Subcutaneous adipose tissue (tissue), 4 donors: ENCODE results near the gene ASTN1. TPM values are rescaled to one million over a fixed set of nuclear protein-coding genes. Genes with fewer than 3 reads are reported as not detected.

Source experiments
- CTCF ChIP-seq: fragments of 450-650 bp; IDR thresholded peaks from one replicate; pipeline ENCODE4 v1.5.1; 2016; ENCODE audit warnings: low read depth, mild to moderate bottlenecking, control low read depth, antibody characterized with exemption, moderate library complexity
- total RNA-seq, 4 donors: library from RNA; depleted of rRNA; stranded (reverse); fragments of >200 nt; gene quantifications; one replicate each; pipeline ENCODE4 v1.1.0, GENCODE V29; 2016

ASTN1 gene
- total RNA-seq, 4 donors from 2014 or later: 0.33 TPM; not detected in 3

- TF ChIP-seq CTCF: no peak
Observed at GRCh38 chr1:177014325-177014724, 150.2 kb downstream of the ASTN1 start.

DNA sequence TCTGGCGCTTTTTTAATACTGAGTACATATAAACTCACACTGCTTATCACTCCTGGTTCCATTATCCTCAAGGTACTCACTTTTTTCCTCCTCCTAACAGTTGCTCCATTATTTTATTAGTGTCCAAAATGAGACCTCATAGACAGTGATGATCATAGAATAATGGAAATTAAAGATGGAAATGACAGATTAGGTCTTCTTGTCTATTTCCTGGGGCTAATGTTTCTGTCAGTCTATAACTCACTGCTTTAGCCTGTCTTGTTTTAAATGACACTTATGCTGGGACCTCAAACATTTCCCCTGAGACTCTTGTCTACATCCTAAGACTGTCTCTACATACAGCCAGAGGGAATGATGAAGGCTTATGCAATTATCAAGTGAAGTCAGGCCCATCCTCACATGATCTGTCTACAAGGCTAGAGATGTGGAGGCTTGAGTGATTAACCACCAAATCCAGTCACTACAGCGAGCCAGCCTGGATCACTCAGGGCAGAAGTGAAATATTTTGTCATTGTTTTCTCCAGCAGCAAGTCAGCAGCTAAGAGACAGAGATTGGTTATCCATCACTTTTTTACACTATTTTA is 152.1 kb downstream of the ASTN1 start:
- no peak for TF ChIP-seq CTCF

DNA sequence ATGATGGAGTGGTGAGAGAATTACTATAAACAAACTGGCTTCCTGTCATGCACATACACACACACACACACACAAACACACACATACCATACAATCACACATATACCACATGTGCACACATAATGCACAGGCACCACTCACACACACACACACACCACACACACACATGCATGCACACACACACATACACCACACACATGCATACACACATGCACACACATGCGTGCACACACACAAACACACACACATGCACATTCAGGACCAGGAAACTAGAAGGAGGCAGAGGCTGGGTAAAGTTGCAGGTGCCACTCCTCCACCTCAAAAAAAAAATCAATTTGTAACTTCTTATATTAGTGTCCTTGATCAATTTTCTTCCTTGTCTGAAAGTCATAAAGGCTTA is 153.0 kb downstream of the ASTN1 start:
- TF ChIP-seq CTCF: no peak

DNA sequence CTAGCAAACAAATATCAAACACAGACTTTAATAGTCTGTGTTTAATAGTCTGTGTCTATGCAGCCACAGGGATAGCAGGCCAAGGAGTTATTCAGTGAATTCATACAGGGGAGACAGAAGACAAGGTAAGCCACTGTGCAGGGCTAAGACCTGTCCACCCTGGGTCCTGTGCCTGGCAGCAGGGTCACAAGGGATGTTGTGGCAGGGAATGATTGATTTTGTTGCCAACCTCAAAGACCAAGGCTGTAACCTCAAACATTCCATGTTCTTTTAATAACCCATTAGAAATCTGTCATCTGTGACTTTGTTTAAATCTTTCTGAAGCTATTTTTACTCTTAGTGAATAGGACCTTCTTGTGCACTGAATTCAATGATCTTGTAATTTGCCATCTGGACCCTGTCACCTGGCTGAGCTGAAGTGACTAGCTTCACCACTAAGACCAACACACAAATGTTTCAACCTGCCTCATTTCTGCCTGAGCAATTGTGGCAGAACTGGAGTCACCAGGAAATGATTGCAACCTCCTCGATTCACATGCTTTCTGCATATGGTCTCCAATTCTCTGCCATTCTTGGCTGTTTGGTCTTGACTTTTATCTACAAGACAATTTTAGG is 154.2 kb downstream of the ASTN1 start:
- TF ChIP-seq CTCF: no peak

GRCh38 chr1:177008653-177009052 is 155.9 kb downstream of the ASTN1 start:
- no peak for TF ChIP-seq CTCF

DNA sequence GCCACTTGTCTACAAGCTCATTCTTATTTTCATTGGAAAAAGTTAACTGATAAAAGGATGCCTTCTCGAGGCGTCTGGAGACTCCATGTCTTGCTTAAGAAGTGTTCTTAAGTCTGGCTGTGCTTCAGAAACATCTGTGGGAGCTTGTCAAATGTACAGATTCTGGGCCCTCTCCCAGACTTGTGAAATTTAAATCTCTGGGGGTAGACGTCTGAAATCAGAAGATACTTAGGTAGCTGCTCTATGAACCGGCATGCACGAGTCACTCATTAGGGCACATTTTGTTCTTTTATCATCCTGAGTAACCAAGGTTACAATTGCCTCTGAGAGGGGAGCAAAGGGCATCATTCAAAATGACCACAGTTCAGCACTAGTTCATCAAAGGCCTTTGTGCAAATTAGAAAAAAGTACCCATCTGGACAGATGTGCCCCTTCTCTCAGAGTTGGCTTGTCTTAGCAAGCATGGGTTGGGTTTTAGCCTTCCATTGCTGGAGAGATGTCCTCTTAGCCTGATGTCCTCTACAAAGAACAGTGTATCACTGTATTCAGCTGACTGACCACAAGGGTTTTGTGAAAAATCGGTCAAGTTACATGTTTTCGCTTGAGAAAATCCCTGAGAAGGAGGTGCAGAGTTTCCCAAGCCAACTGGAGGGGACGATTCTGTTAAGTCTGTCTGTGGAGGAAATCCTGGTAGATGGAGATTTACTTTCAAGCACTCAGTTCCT is 156.9 kb downstream of the ASTN1 start:
- no peak for TF ChIP-seq CTCF

DNA sequence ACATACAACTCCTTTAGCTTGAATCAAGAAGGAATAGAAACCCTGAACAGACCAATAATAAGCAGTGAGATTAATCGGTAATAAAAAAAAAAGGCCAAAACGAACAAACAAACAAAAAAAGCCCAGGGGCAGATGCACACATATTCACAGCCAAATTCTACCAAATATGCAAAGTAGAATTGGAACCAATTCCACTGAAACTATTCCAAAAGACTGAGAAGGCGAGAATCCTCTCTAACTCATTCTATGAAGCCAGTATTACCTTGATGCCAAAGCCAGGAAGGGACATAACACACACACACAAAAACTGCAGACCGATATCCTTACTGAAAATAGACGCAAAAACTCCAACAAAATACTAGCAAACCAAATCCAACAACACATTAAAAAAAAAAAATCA is 161.6 kb downstream of the ASTN1 start:
- no peak for TF ChIP-seq CTCF
